Activated CD4-positive, CD25-positive, alpha-beta regulatory T cell treated with anti-CD3 and anti-CD28 coated beads, Interleukin-2, amount 50 U/mL, for 24 hours (primary cell): ENCODE data around the gene ADGRE1.

Experiments
- ATAC-seq, 2 donors: fragments of 150-1000 bp; cut with Tn5 transposase; one replicate each; pipeline ENCODE4 v1.10.0; 2021; ENCODE audit warnings: mild to moderate bottlenecking in 1 of 2, moderate library complexity in 1 of 2

The ADGRE1 gene

DNA sequence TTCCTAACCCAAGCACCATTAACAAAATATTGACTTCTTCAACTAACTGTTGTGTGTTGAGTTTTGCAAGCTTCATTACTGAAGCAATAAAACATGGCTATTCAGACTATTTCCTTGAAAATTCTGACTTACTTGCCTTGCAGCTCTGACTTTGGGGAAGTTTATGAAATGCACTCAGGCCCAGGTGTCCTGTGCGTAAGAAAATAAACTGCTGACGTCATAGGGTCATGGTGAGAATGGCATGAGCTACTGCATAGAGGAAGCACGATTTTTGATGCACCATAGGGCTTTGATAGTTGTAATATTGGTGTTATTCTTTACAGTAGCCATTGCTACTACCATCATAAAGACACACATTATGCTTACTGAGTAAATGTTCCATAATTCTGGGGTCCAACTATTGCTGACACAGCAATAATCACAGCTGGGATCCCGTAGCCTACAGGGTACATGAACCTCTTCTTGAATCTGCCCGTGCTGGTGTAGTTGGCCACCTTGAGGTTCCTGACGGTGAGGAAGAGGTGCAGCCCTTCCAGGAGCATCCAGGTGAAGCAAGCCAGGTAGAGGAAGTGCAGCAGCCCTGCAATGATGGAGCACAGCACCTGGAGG lies 76.0 kb downstream of the ADGRE1 start:
- no peak for ATAC-seq

DNA sequence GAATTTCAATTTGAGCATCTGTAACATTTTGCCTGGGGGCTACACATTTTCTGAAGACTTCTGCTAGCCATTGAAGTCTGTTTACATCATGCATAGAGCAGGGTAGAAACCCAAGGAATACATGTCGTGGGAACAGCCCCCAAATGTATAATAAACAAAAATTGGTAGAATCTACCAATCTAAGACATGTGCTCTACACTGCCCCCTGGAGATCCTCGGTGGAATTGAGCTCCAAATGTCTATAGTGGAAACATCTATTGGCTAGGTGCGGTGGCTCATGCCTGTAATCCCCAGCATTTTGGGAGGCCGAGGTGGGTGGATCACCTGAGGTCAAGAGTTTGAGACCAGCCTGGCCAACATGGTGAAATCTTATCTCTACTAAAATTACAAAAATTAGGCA lies 76.6 kb downstream of the ADGRE1 start:
- ATAC-seq, result no peak

DNA sequence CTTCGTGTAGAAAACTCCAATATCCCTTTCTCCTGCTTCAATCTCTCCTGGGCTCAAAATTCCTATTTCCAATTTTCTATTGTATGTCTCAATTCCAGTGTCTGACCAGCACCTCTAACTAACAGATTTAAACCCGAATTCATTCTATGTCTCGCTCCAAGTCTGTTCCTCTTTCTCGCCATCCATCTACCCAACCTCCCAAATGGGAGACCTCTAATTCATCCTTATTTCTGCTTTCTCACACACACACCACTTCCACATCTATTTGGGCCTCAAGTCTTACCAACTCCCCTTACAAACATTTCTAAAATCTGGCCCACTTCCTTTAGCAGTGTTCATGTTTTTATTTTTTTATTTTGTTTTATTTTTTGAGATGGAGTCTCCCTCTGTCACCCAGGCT lies 80.6 kb downstream of the ADGRE1 start:
- no peak for ATAC-seq

DNA sequence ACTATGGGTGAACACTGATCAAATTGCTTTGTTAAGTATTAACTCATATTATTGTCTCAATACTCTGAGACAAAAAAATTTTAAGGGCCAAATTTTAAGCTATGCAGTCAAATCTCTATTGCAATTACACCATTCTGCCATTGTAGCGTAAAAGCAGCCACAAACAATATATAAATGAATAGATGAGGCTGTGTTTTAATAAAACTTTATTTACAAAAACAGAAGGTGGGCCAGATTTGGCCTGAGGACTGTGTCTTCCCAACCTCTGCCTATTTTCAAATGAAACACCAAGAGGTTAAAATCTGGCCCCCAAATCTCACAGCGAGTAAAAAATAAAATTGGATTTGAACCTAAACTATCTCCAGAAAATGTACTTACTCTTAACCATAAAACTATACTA lies 82.1 kb downstream of the ADGRE1 start:
- ATAC-seq, result no peak

DNA sequence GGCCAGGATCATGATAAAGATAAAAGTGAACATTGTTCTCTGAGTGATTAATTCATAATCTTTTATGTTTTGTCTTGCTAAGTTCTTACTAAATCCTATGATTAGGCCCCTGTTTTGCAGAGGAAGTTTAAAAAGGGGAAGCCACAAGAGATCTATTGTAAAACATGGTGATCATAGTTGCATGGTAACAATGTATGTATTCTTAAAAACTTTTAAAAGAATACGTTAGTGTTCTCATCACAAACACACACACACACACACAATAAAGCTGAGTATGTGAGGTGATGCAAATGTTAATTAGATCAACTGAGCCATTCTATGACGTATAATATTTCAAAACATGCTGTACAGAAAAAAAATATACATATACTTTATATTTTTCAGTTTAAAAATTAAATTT lies 82.6 kb downstream of the ADGRE1 start:
- no peak for ATAC-seq

DNA sequence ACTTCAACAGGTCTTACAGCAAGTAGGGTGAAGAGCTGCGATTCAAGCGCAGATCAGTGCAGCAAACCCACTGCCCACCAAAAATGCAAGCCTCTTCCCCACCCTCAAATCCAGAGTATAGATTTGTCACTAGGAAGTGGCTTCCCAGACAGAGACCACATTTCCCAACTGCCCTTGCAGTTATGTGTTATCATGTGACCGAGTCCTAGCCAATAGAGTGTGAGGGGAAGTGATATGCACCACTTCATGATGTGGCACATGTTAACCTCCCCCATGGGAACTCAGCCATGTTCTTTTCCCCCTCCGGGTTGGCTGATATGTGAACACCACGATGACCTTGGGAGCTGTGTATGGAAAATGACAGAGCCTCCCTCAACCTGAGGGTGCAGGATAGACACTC lies 83.1 kb downstream of the ADGRE1 start:
- peak in 1 of 2 donors; percentile 25 for ATAC-seq

DNA sequence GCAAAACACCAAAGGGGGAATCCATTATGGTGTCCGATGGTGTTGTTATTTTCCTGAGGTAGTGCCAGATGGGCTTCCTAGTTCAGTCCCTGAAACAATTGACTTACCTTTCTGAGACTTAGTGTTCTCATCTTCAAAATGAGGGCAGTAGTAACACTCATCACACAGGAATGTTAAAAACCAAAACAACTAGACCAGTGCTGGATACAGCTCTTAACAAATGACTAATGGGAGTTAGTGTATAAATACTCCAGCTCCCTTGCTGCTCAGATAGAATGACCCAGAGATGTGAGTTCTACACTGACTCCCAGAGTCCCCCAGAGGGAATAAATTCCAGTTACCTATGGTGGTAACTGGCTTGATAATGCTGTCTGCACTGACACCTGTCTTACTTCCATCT lies 84.0 kb downstream of the ADGRE1 start:
- no peak for ATAC-seq

DNA sequence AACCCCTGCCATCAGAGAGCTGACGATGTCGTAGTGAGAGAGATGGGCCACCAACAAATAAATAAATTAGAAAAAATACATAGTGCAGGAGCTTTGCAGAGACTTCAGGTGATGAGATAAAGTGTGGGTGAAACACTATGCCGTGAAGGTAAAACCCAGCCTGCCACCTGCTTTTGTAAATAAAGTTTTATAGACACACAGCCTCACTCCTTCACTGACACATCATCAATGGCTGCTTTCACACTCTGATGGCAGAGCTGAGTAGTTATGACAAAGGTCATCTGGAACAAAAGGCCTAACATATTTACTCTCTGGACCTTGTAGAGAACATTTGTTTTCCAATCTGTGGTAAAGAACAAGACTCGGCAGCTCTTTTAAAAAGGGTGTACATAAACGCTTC lies 88.8 kb downstream of the ADGRE1 start:
- no peak for ATAC-seq

DNA sequence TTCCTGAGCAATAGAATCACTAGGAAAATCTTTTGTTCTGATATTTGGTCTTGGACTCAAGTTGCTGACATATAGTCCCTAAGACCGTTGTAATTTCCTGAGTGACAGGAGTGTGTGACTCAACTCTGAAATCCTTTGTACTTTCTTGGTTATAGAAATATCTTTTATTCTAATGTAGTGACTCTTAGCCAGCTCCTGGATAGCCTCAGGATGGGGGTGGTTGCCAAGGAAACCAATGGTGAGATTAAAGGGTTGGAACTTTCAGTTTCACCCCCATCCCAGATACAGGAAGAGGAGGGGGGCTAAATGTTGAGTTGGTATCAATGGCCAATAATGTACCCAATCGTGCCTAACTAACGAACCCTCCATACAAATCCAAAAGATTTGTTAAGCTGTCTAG lies 92.0 kb downstream of the ADGRE1 start:
- ATAC-seq, result peak in 1 of 2 donors; percentile 38

DNA sequence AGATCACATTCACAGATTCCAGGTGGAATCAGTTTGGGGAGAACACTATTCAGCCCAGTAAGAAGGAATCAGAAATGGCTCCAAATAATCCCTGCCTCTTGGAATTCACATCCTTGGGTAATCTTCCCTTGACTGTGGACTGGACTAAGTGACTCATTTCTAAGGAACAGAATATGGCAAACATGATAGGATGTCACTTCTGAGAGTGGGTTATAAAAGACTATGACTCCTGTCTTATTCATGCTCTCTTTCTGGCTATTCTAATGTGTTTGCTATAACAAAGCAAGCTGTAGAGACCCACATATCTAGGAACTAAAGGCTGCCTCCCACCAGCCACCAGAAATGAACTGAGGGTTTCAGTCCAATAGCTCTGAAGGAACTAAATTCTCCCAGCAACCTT lies 96.1 kb downstream of the ADGRE1 start:
- ATAC-seq, result no peak

DNA sequence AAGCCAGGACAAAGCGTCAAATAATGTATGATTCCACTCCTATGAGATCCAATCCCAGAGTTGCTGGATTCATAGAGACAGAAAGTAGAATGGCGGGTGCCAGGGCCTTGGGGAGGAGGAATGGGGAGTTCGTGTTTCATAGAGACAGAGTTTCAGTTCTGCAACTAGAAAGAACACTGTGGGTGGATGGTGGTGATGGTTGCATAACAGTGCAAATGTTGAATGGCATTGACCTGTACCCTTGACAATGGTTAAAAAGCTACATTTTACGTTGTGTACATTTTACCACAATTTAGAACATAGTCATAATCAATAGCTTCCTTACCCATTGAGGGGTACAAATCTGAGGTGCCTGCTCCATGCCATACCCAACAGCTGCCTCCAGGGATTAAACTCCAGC lies 100.5 kb downstream of the ADGRE1 start:
- ATAC-seq, result no peak

DNA sequence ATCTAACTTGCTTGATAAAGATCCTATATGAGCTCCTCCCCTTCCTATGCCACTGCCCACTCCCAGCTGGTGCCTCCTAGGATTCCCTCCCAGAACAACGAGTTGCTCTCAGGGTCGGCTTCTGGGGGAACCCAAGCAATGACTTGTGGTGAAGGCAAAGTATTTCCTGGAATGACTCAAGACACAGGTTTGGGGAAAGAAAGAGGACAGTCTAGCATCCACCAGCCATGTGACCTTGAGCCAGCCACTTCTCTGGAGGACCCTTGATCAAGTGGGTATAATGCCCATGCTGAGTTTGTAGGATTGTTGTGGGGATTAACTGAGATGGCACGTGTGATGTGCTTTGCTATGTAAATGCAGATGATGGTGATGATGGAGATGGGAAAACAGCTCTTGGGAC lies 100.9 kb downstream of the ADGRE1 start:
- no peak for ATAC-seq
